ENCODE results near the gene CAMP.

DNA sequence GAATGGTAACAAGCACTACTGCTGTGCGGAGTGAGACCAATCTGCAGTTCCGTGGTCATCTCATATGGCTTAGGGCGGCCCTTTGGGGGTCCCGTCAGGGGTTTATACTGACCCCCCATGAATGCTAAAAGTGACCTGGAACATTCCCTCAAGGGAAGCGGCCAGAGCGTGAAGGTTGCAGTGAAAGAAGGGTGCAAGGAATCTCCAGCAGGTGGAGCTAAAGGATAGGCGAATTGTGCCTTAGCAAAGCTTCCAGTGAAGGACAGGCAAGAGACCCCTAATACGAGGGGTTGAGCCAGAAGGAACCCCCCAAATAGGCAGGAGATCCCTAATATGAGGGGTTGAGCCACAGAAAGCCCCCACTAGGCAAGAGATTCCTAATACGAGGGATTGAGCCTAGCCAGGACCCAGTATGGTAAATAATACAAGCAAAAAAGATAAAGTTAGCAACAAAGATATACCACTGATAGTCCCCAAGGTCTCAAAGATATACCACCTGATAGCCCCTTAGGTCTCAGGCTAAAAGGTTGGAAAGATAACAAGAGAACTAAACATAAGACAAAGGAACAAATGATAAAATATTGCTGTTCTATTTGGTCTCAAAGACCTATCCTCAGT lies 50.4 kb downstream of the CAMP start:
- TF ChIP-seq EP300 (IDR thresholded peaks at IDR 0.05) (no peak), POLR2A (IDR thresholded peaks at IDR 0.05) (no peak)
- TF ChIP-seq, protein P1, sequence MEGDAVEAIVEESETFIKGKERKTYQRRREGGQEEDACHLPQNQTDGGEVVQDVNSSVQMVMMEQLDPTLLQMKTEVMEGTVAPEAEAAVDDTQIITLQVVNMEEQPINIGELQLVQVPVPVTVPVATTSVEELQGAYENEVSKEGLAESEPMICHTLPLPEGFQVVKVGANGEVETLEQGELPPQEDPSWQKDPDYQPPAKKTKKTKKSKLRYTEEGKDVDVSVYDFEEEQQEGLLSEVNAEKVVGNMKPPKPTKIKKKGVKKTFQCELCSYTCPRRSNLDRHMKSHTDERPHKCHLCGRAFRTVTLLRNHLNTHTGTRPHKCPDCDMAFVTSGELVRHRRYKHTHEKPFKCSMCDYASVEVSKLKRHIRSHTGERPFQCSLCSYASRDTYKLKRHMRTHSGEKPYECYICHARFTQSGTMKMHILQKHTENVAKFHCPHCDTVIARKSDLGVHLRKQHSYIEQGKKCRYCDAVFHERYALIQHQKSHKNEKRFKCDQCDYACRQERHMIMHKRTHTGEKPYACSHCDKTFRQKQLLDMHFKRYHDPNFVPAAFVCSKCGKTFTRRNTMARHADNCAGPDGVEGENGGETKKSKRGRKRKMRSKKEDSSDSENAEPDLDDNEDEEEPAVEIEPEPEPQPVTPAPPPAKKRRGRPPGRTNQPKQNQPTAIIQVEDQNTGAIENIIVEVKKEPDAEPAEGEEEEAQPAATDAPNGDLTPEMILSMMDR (IDR thresholded peaks at IDR 0.05) = peak; percentile 61 to 84 (median 66)
